ENCODE data around the gene ADNP2.
A peak's percentile ranks its signal among the peaks of the same experiment; 100 is the strongest.

ADNP2 gene

GRCh38 chr18:80108739-80109675, at the start of gene ADNP2:
Gene ADNP2 (plus strand): TSS chr18:80109262. CDS start chr18:80117543, 8,281 bp downstream.
- peak; percentile 96 for DNase-seq (ENCODE audit: low read depth)
- TF ChIP-seq CTCF (IDR thresholded peaks at IDR 0.05; ENCODE audit: insufficient read depth, low read depth, low read length, missing control alignments): no peak
- H3K4me3 ChIP-seq (ENCODE audit: low read length): peak within 1 kb of the TSS; percentile 67

- H3K4me3 ChIP-seq (ENCODE audit: low read length): no peak overlapping the region
- TF ChIP-seq CTCF (IDR thresholded peaks at IDR 0.05; ENCODE audit: insufficient read depth, low read depth, low read length, missing control alignments): no peak
- no peak for DNase-seq (ENCODE audit: low read depth)
Observed at GRCh38 chr18:80059945-80060344, 49.1 kb upstream of the ADNP2 start.

- no peak overlapping the region for H3K4me3 ChIP-seq (ENCODE audit: low read length)
- DNase-seq (ENCODE audit: low read depth): no peak
- TF ChIP-seq CTCF (IDR thresholded peaks at IDR 0.05; ENCODE audit: insufficient read depth, low read depth, low read length, missing control alignments): no peak
Observed at GRCh38 chr18:80065705-80066104, 43.4 kb upstream of the ADNP2 start.

- TF ChIP-seq CTCF (IDR thresholded peaks at IDR 0.05; ENCODE audit: insufficient read depth, low read depth, low read length, missing control alignments): no peak
- no peak overlapping the region for H3K4me3 ChIP-seq (ENCODE audit: low read length)
- DNase-seq (ENCODE audit: low read depth): no peak
Observed at GRCh38 chr18:80067321-80067720, 41.7 kb upstream of the ADNP2 start.

- no peak overlapping the region for H3K4me3 ChIP-seq (ENCODE audit: low read length)
- TF ChIP-seq CTCF (IDR thresholded peaks at IDR 0.05; ENCODE audit: insufficient read depth, low read depth, low read length, missing control alignments): no peak
- no peak for DNase-seq (ENCODE audit: low read depth)
Observed at GRCh38 chr18:80067897-80068296, 41.2 kb upstream of the ADNP2 start.

GRCh38 chr18:80068571-80069272, 40.3 kb upstream of the ADNP2 start:
- no peak for TF ChIP-seq CTCF (IDR thresholded peaks at IDR 0.05; ENCODE audit: insufficient read depth, low read depth, low read length, missing control alignments)
- H3K4me3 ChIP-seq (ENCODE audit: low read length): no peak overlapping the region
- DNase-seq (ENCODE audit: low read depth): peak; percentile 7
